Kidney epithelial cell (primary cell): ENCODE results near the gene IMPDH2. TPM values are rescaled to one million over a fixed set of nuclear protein-coding genes. Genes with fewer than 3 reads are reported as not detected.

Source experiments
- DNase-seq: peaks from one replicate; pipeline ENCODE4 v3.0.0-alpha.2; 2010; ENCODE audit warnings: low read depth
- H3K27me3 ChIP-seq: 2 replicates; pipeline ENCODE4 v1.6.0; 2011; ENCODE audit warnings: low read length; ENCODE audit not compliant: control insufficient read depth, insufficient read depth
- H3K36me3 ChIP-seq: 2 replicates; pipeline ENCODE4 v1.5.1; 2011; ENCODE audit warnings: low read length; ENCODE audit not compliant: control insufficient read depth, insufficient read depth
- H3K4me3 ChIP-seq: 2 replicates; pipeline ENCODE4 v1.5.1; 2011; ENCODE audit warnings: low read depth, mild to moderate bottlenecking, control low read depth, low read length
- total RNA-seq: library from RNA; depleted of rRNA; stranded (reverse); fragments of >200 nt; gene quantifications from 2 replicates; pipeline ENCODE4 v1.2.3, GENCODE V29; 2015
- TF ChIP-seq, protein P1 (sequence below): IDR thresholded peaks from 2 replicates; pipeline ENCODE4 v1.5.1; 2011; ENCODE audit warnings: mild to moderate bottlenecking, moderate library complexity, low read length, control low read depth, inconsistent platforms; ENCODE audit not compliant: insufficient read depth, poor library complexity, severe bottlenecking

Gene IMPDH2
- total RNA-seq, 1 donor from 2014 or later: 177 TPM

- no peaks in the 10 kb centered on the region for H3K27me3 ChIP-seq
- no peak for DNase-seq
- peaks cover 3% of the 10 kb centered on the region for H3K36me3 ChIP-seq
- TF ChIP-seq, protein P1, sequence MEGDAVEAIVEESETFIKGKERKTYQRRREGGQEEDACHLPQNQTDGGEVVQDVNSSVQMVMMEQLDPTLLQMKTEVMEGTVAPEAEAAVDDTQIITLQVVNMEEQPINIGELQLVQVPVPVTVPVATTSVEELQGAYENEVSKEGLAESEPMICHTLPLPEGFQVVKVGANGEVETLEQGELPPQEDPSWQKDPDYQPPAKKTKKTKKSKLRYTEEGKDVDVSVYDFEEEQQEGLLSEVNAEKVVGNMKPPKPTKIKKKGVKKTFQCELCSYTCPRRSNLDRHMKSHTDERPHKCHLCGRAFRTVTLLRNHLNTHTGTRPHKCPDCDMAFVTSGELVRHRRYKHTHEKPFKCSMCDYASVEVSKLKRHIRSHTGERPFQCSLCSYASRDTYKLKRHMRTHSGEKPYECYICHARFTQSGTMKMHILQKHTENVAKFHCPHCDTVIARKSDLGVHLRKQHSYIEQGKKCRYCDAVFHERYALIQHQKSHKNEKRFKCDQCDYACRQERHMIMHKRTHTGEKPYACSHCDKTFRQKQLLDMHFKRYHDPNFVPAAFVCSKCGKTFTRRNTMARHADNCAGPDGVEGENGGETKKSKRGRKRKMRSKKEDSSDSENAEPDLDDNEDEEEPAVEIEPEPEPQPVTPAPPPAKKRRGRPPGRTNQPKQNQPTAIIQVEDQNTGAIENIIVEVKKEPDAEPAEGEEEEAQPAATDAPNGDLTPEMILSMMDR: no peak
- H3K4me3 ChIP-seq: no peak overlapping the region
Measured at GRCh38 chr3:49029563-49029884, 326 bp upstream of the IMPDH2 start.

DNA sequence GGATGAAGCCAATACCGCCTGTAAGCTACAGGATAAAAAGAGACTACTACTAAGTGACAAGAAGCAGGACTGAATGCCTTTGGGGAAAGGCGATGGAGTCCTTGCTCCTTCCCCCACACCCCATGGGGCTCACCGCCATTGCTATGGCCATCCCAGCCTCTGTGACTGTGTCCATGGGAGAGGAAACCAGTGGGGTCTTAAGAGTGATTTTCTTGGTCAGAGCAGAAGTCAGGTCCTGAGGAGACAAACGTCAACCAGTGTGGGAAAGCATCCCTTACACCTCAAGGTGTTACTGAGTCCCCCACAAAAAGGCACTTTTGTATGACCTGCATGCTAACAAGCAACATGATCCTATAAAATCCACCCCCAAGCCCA is 913 bp downstream of the IMPDH2 start:
- TF ChIP-seq, protein P1: no peak
- H3K36me3 ChIP-seq: peaks cover 4% of the 10 kb centered on the region

DNA sequence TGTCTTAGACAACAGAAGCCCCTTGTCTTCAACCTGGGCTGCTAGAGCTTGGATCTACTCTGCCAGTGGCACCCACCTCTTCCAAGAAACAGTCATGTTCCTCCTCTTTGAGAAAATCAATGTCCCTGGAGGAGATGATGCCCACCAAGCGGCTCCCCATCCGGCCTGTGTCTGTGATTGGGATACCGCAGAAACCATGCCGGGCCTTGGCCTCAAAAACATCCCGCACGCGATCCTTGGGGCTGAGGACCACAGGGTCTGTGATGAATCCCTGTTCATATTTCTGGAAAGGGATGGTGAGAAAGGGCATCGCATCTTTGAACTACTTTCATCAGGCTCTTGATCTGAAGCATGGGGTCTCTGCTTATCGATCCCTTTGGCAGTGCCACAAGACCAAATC is 1.6 kb downstream of the IMPDH2 start:
- TF ChIP-seq, protein P1: no peak

More for the DNA sequence above, 913 bp downstream of the IMPDH2 start:
- Histone ChIP-seq H3K27me3 (no peaks in the 10 kb centered on the region), H3K4me3 (peak overlapping the region; percentile 70)
- DNase-seq: no peak

GRCh38 chr3:49026536-49026935 is 2.7 kb downstream of the IMPDH2 start:
- DNase-seq: no peak
- Histone ChIP-seq H3K4me3 (no peak overlapping the region), H3K27me3 (no peaks in the 10 kb centered on the region), H3K36me3 (peaks cover 4% of the 10 kb centered on the region)
- TF ChIP-seq, protein P1: no peak

More for the DNA sequence above, 1.6 kb downstream of the IMPDH2 start:
- H3K4me3 ChIP-seq: no peak overlapping the region
- H3K36me3 ChIP-seq: peaks cover 4% of the 10 kb centered on the region
- no peaks in the 10 kb centered on the region for H3K27me3 ChIP-seq
- DNase-seq: no peak

- DNase-seq: no peak
- TF ChIP-seq, protein P1: no peak
- H3K27me3 ChIP-seq: no peaks in the 10 kb centered on the region
- no peak overlapping the region for H3K4me3 ChIP-seq
- H3K36me3 ChIP-seq: peaks cover 4% of the 10 kb centered on the region
Measured at GRCh38 chr3:49025793-49026520, 3.2 kb downstream of the IMPDH2 start.
